ENCODE measurements around the gene PDE8A. TPM values are rescaled to one million over a fixed set of nuclear protein-coding genes. Genes with fewer than 3 reads are reported as not detected.

Gene PDE8A
- total and polyA plus RNA-seq, 12 donors = 10.9 to 46.7 (median 17.4) TPM

DNA sequence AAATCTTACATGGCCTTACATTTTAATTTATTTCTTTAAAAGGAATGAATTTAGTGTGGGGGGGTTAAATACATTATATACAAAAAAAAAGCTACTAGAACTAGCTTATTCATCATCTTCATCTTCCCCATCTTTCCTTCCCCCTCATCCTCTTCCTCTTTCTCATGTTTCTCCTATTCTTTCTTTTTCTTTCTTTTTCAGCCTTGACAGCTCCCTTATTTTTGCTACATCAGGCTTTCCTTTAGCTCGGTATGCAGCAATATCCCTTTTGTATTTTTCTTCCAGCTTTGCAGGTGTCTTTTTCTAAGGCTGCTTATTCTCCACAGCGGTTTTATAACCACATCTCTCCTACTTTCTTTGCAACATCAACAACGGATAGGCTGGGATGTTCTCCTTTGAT lies 41.3 kb upstream of the PDE8A start:
- H3K9me3 ChIP-seq = peaks cover 0 to 3% (median 0%) of the 10 kb centered on the region in 11 donors
- no peak for ATAC-seq
- H3K27me3 ChIP-seq = no peaks in the 10 kb centered on the region
- no peak overlapping the region for H3K27ac ChIP-seq
- TF ChIP-seq, protein P1, sequence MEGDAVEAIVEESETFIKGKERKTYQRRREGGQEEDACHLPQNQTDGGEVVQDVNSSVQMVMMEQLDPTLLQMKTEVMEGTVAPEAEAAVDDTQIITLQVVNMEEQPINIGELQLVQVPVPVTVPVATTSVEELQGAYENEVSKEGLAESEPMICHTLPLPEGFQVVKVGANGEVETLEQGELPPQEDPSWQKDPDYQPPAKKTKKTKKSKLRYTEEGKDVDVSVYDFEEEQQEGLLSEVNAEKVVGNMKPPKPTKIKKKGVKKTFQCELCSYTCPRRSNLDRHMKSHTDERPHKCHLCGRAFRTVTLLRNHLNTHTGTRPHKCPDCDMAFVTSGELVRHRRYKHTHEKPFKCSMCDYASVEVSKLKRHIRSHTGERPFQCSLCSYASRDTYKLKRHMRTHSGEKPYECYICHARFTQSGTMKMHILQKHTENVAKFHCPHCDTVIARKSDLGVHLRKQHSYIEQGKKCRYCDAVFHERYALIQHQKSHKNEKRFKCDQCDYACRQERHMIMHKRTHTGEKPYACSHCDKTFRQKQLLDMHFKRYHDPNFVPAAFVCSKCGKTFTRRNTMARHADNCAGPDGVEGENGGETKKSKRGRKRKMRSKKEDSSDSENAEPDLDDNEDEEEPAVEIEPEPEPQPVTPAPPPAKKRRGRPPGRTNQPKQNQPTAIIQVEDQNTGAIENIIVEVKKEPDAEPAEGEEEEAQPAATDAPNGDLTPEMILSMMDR (IDR thresholded peaks at IDR 0.05) = no peak
- WGBS, 2 donors = 81 to 85% methylated on average over 3 of the region's 3 CpGs
- intact Hi-C loops (cut with DNase I) = no loop called here
- no peak overlapping the region for H3K4me3 ChIP-seq
- DNase-seq = no peak
- peaks cover 0 to 15% (median 10%) of the 10 kb centered on the region in 9 donors for H3K4me1 ChIP-seq
- no peaks in the 10 kb centered on the region for H3K36me3 ChIP-seq

DNA sequence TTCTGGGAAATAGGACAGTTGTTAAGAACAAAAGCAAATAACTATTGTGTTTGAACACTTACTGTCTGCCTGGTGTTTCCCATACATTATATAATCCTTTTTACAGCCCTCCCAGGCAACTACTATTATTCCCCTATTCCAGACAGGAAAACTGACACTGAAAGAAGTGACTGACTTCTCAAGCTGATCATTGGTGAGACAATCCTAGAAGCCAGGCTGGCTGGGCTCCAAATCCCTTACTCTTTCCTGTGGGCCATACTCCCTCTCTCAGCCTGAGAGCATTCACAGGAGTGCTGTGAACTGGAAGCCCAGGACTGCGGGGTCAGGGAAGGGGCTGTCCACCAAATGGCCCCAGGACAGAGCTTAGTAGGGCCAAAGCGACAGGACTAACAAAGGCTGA lies 39.2 kb upstream of the PDE8A start:
- H3K27ac ChIP-seq = no peak overlapping the region
- intact Hi-C loops (cut with DNase I) = no loop called here
- TF ChIP-seq, protein P1 (IDR thresholded peaks at IDR 0.05) = no peak
- DNase-seq (no peak), ATAC-seq (no peak)
- H3K4me1 ChIP-seq = peaks cover 0 to 20% (median 15%) of the 10 kb centered on the region in 9 donors
- H3K27me3 ChIP-seq = no peaks in the 10 kb centered on the region
- peaks cover 0 to 3% (median 0%) of the 10 kb centered on the region in 11 donors for H3K9me3 ChIP-seq
- no peak overlapping the region for H3K4me3 ChIP-seq
- WGBS, 2 donors = 83 to 98% methylated on average over 2 of the region's 2 CpGs
- H3K36me3 ChIP-seq = no peaks in the 10 kb centered on the region

DNA sequence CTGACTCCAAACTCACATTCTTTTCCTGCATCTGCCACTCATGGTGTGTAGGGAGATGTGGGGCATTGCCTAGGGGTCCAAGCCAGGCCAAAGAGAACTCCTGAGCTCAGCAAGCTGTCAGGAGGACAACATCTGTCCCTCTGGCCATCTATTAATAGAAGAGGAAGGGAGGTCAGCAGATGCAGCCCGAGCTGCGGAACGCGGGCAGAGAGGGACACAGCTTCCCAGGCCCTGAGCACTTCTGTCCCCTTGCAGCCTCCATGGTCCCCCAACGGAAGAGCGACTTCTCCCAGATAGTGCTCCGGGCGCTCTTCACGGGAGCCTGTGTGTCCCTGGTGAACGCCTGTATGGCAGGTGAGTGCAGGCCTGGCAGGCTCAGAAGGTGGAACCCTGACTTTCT lies 37.3 kb upstream of the PDE8A start:
- peak overlapping the region in 8 of 10 donors; percentile 13 to 67 (median 50) for H3K27ac ChIP-seq
- intact Hi-C loops (cut with DNase I) = no loop called here
- H3K4me3 ChIP-seq = peak overlapping the region in 1 of 10 donors; percentile 12
- WGBS, 2 donors = 47 to 61% methylated on average over 10 of the region's 10 CpGs
- DNase-seq = peak; percentile 32 to 43
- no peaks in the 10 kb centered on the region for H3K36me3 ChIP-seq
- ATAC-seq = peak; percentile 42 to 73 (median 64)
- H3K27me3 ChIP-seq = no peaks in the 10 kb centered on the region
- H3K9me3 ChIP-seq = peaks cover 0 to 3% (median 0%) of the 10 kb centered on the region in 11 donors
- TF ChIP-seq, protein P1 (IDR thresholded peaks at IDR 0.05) = no peak
- peaks cover 0 to 33% (median 16%) of the 10 kb centered on the region in 9 donors for H3K4me1 ChIP-seq

DNA sequence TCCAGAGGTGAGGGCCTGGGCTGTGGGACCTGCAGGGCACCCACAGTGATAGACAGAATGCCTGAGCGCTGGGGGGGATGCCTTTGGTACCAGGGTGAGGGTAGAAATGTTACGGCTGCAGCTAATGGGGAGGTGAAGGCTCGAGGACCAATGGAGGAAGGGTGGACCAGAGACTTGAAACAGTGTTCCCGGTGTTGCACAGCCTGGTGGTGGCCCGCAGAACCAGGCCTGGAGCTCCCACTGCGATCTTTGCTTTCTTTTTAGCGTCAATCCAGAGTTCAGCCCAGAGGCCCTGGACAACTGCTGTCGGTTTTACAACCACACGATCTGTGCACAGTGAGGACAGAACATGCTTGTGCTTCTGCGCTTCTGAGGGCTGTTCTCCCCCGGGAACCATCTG lies 36.8 kb upstream of the PDE8A start:
- DNase-seq = no peak
- H3K9me3 ChIP-seq = peaks cover 0 to 3% (median 0%) of the 10 kb centered on the region in 11 donors
- peaks cover 0 to 33% (median 16%) of the 10 kb centered on the region in 9 donors for H3K4me1 ChIP-seq
- no peak overlapping the region for H3K4me3 ChIP-seq
- intact Hi-C loops (cut with DNase I) = loop anchor here in 1 of 10 donors (5.0 kb wide), 1 partner anchor 97 kb away; no protein-coding TSS in a partner anchor
- H3K27me3 ChIP-seq = no peaks in the 10 kb centered on the region
- no peaks in the 10 kb centered on the region for H3K36me3 ChIP-seq
- WGBS, 2 donors = 87 to 90% methylated on average over 11 of the region's 11 CpGs
- TF ChIP-seq, protein P1 (IDR thresholded peaks at IDR 0.05) = no peak
- ATAC-seq = peak in 5 of 8 donors; percentile 7 to 21 (median 18)
- peak overlapping the region in 6 of 10 donors; percentile 26 to 67 (median 52) for H3K27ac ChIP-seq

All from heart right ventricle (tissue), 16 donors.